Lower leg skin (tissue), 3 donors: Measurements from ENCODE around the gene SNX15.

Source experiments
- POLR2A ChIP-seq, 2 donors: fragments of 450-650 bp; IDR thresholded peaks; one replicate each; pipeline ENCODE4 v1.6.1; 2016 to 2017; ENCODE audit warnings: antibody characterized with exemption in 2 of 2, mild to moderate bottlenecking in 1 of 2, moderate library complexity in 1 of 2
- TF ChIP-seq, protein P1 (sequence below), 3 donors: fragments of 450-650 bp; IDR thresholded peaks; one replicate each; pipeline ENCODE4 v1.5.1; 2016; ENCODE audit warnings: antibody characterized with exemption in 3 of 3, mild to moderate bottlenecking in 3 of 3, moderate library complexity in 2 of 3

DNA sequence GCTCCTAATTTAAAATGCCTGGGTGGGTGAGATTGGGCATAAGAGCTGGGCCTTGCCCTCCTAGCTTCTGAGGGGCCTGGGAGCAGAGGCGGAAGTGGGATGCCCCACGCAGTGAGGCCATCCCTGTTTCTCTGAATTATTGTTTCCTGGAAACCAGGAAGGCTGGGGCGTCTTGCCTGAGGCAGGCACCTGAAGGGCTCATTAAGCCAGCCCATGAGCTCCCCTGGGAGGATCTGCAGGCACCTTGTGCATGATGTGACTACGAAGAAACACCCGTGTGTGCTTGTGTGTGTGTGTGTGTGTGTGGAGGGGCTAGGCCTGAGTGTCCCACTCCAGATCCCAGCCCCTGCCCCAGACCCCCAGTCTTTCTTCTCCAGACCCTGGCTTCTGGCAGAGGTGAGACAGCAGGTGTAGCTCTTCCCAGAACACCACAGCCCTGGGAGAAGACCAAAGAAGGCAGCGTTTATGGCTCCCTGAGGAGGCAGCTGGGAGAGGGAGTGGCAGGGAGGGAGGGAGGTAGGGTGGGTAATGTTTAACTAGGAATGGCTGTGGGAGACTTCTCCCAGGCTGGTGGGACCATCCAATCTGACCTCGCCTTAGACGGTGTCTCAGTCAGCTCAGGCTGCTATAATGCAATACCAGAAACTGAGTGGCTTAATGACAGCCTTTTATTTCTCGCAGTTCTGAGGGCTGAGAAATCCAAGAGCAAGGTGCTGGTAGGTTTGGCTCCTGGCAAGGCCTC is 28.4 kb upstream of the SNX15 start:
- TF ChIP-seq, protein P1, sequence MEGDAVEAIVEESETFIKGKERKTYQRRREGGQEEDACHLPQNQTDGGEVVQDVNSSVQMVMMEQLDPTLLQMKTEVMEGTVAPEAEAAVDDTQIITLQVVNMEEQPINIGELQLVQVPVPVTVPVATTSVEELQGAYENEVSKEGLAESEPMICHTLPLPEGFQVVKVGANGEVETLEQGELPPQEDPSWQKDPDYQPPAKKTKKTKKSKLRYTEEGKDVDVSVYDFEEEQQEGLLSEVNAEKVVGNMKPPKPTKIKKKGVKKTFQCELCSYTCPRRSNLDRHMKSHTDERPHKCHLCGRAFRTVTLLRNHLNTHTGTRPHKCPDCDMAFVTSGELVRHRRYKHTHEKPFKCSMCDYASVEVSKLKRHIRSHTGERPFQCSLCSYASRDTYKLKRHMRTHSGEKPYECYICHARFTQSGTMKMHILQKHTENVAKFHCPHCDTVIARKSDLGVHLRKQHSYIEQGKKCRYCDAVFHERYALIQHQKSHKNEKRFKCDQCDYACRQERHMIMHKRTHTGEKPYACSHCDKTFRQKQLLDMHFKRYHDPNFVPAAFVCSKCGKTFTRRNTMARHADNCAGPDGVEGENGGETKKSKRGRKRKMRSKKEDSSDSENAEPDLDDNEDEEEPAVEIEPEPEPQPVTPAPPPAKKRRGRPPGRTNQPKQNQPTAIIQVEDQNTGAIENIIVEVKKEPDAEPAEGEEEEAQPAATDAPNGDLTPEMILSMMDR (IDR thresholded peaks at IDR 0.05): no peak
- TF ChIP-seq POLR2A (IDR thresholded peaks at IDR 0.05): no peak
